K562 (cell line): ENCODE measurements around the gene DNAH1. TPM values are rescaled to one million over a fixed set of nuclear protein-coding genes. Genes with fewer than 3 reads are reported as not detected.

ENCODE experiments used
- ATAC-seq: fragments of 200-7000 bp; cut with Tn5 transposase; 3 replicates; pipeline ENCODE4 v1.9.1; 2020; ENCODE audit warnings: moderate library complexity
- BruUV-seq: library from RNA; stranded (reverse); fragments of 400-500 nt; replicated peaks from 2 replicates; lab custom pipeline; 2021; lab: Mats Ljungman, UMichigan
- CTCF ChIA-PET: fragments of 300-600 bp; formaldehyde crosslinking; extraction: SDS; loops from one replicate; lab custom pipeline; 2021; ENCODE audit warnings: low intra/inter-chr PET ratio; lab: Yijun Ruan, JAX
- POLR2A ChIA-PET: fragments of 300-600, 350-650 bp; sonication (Branson Sonifier 250); formaldehyde crosslinking; extraction: SDS; loops from one replicate; lab custom pipeline; 2021; ENCODE audit warnings: antibody characterized with exemption, inconsistent platforms; lab: Yijun Ruan, JAX
- DNase-seq, 4 experiments: peaks; one replicate each; pipeline versions ENCODE4 v3.0.0 to v3.0.0-alpha.2; 2011 to 2018; ENCODE audit warnings: low spot score in 3 of 4, mixed read lengths in 3 of 4; ENCODE audit errors: extremely low read depth in 1 of 4
- FAIRE-seq: peaks from 2 replicates; lab custom pipeline; 2011; peaks lifted over from hg19 to GRCh38; lab: Jason Lieb, UNC
- H2AFZ ChIP-seq: 2 replicates; pipeline ENCODE4 v1.6.0; 2011; ENCODE audit warnings: low read depth, low read length, control low read depth, inconsistent platforms
- H3K27ac ChIP-seq: fragments of 200-600 bp; 3 replicates; pipeline ENCODE4 v1.8.0; 2011; ENCODE audit warnings: low read depth, mild to moderate bottlenecking, control low read depth, inconsistent platforms, low read length, moderate library complexity, mixed read lengths; ENCODE audit errors: extremely low read depth
- H3K27me3 ChIP-seq, 2 experiments: fragments of 300-600 bp in 1 of 2; 2 replicates in 1 of 2; 3 replicates in 1 of 2; pipeline versions ENCODE4 v1.6.0 to v1.8.0; 2011; ENCODE audit warnings: inconsistent platforms in 2 of 2, low read length in 2 of 2, mild to moderate bottlenecking in 1 of 2, mixed read lengths in 1 of 2, moderate library complexity in 1 of 2; ENCODE audit not compliant: control insufficient read depth in 2 of 2, insufficient read depth in 2 of 2
- H3K36me3 ChIP-seq: fragments of 300-600 bp; 3 replicates; pipeline ENCODE4 v1.8.0; 2011; ENCODE audit warnings: mild to moderate bottlenecking, low read length, inconsistent platforms; ENCODE audit not compliant: control insufficient read depth, insufficient read depth
- H3K4me1 ChIP-seq, 2 experiments: fragments of 200-600 bp in 1 of 2; replicated peaks in 1 of 2; 2 replicates in 1 of 2; 3 replicates in 1 of 2; pipeline versions ENCODE4 v1.5.1 to v1.8.0; 2011; ENCODE audit warnings: inconsistent platforms in 2 of 2, low read length in 2 of 2, mild to moderate bottlenecking in 1 of 2, mixed read lengths in 1 of 2, moderate library complexity in 1 of 2; ENCODE audit not compliant: control insufficient read depth in 2 of 2, insufficient read depth in 2 of 2
- H3K4me2 ChIP-seq: 2 replicates; pipeline ENCODE4 v1.6.1; 2011; ENCODE audit warnings: low read length, control low read depth, inconsistent platforms, mixed read lengths; ENCODE audit not compliant: insufficient read depth
- H3K4me3 ChIP-seq: fragments of 200-600 bp; sonication (generic), shearing (Covaris generic); 2 replicates; pipeline ENCODE4 v1.5.1; 2016; ENCODE audit warnings: control low read depth, inconsistent platforms
- H3K79me2 ChIP-seq: fragments of 200-600 bp; 3 replicates; pipeline ENCODE4 v1.8.0; 2011; ENCODE audit warnings: low read length, inconsistent platforms; ENCODE audit not compliant: control insufficient read depth, insufficient read depth
- H3K9ac ChIP-seq, 2 experiments: 2 replicates each; pipeline versions ENCODE4 v1.6.0 to v1.6.1; 2011; ENCODE audit warnings: low read depth in 2 of 2, low read length in 2 of 2, control low read depth in 1 of 2, inconsistent platforms in 1 of 2, mild to moderate bottlenecking in 1 of 2, mixed read lengths in 1 of 2; ENCODE audit not compliant: insufficient read depth in 1 of 2
- H3K9me1 ChIP-seq: one replicate; pipeline ENCODE4 v1.6.0; 2011; ENCODE audit warnings: inconsistent platforms, mild to moderate bottlenecking, low read length, moderate library complexity; ENCODE audit not compliant: control insufficient read depth, insufficient read depth
- H3K9me3 ChIP-seq: replicated peaks from 2 replicates; pipeline ENCODE4 v1.5.1; 2011; ENCODE audit warnings: low read depth, low read length, inconsistent platforms; ENCODE audit not compliant: control insufficient read depth, insufficient read depth
- H4K20me1 ChIP-seq: replicated peaks from 2 replicates; pipeline ENCODE4 v1.6.1; 2011; ENCODE audit warnings: low read length, inconsistent platforms, mixed read lengths; ENCODE audit not compliant: control insufficient read depth, insufficient read depth
- ARNT ChIP-seq, 2 experiments: fragments of 450-650 bp; IDR thresholded peaks; 2 replicates each; pipeline ENCODE4 v1.6.1; 2016; ENCODE audit warnings: mild to moderate bottlenecking in 1 of 2
- CREB3 ChIP-seq: fragments of 450-650 bp; conservative IDR thresholded peaks from 2 replicates; pipeline ENCODE4 v1.6.1; 2016; ENCODE audit warnings: missing genetic modification characterization, low read depth, mild to moderate bottlenecking, missing compliant biosample characterization, moderate library complexity
- MEIS2 ChIP-seq: fragments of 450-650 bp; IDR thresholded peaks from 2 replicates; pipeline ENCODE4 v1.6.1; 2014; ENCODE audit warnings: mild to moderate bottlenecking; ENCODE audit not compliant: partially characterized antibody
- WGBS: fragments of 100-300 bp; shearing (Covaris generic); methylation state at CpG from one replicate; pipeline ENCODE4 v1.1.6; 2016; ENCODE audit warnings: low coverage, mixed read lengths; ENCODE audit not compliant: insufficient coverage; ENCODE audit errors: missing lambda C conversion rate; 5-methylcytosine and 5-hydroxymethylcytosine counted together
- in situ Hi-C: fragments of 300-500 bp; cut with MboI; formaldehyde crosslinking; loops from 4 replicates; pipeline ENCODE4 v1.15.0; 2018; ENCODE audit warnings: inconsistent platforms, mixed read lengths
- intact Hi-C: fragments of 100-400 bp; cut with micrococcal nuclease; formaldehyde crosslinking; loops from 2 replicates; pipeline ENCODE4 v1.14.2; 2022
- polyA plus RNA-seq, 8 experiments: library from polyadenylated mRNA; depleted of rRNA in 4 of 8; stranded (reverse) in 5 of 8; unstranded in 3 of 8; fragments of >200 nt; fragmentation: Nextera tagmentation in 2 of 8; fragmentation: Illumina TruSeq in 1 of 8; extraction: Ambion mirVana in 2 of 8; extraction: Trizol in 1 of 8; gene quantifications; 2 replicates each; pipeline versions ENCODE4 v1.2.1 to v1.2.3, GENCODE V29; 2011 to 2014; ENCODE audit warnings: inconsistent platforms in 1 of 8, missing spikeins in 1 of 8
- total RNA-seq, 7 experiments: library from RNA; depleted of rRNA in 6 of 7; stranded (reverse); fragments of >200 nt in 6 of 7; fragmentation: Illumina TruSeq in 2 of 7; extraction: Trizol in 2 of 7; gene quantifications; 2 replicates each; pipeline versions ENCODE4 v1.2.1 to v1.2.3, GENCODE V29; 2011 to 2021; ENCODE audit warnings: low replicate concordance in 1 of 7

DNAH1 gene
- total and polyA plus RNA-seq, 9 of the 15 experiments (the other 6 are each of a cell fraction or from before 2014, with no cell fraction given), result 0.04 to 0.84 (median 0.50) TPM

- TF ChIP-seq CREB3 (tag) (no peak), ARNT (IDR thresholded peaks at IDR 0.05) (no peak), MEIS2 (peak; percentile 33)
- no TSS peak for BruUV-seq
- H4K20me1 ChIP-seq, result no peaks in the 10 kb centered on the region
- peaks cover 5 to 28% of the 10 kb centered on the region in 2 experiments; a peak in 4 of 5 replicates for H3K4me1 ChIP-seq
- no peak overlapping the region for H3K4me2 ChIP-seq
- peak; percentile 18; the same call in 2 of the 3 replicates for ATAC-seq
- ChIA-PET CTCF (no interaction called here), POLR2A (interaction anchor here (0.6 to 3.2 kb wide), 2 partner anchors 10 to 89 kb away, joined by 3 to 9 read pairs; no protein-coding TSS in a partner anchor)
- H3K9me1 ChIP-seq, result no peaks in the 10 kb centered on the region
- H3K9me3 ChIP-seq, result no peaks in the 10 kb centered on the region
- no peak for DNase-seq
- no peaks in the 10 kb centered on the region; a peak in 1 of 5 replicates for H3K27me3 ChIP-seq
- no peak overlapping the region for H3K27ac ChIP-seq
- H3K36me3 ChIP-seq, result no peaks in the 10 kb centered on the region
- intact Hi-C loops, result no loop called here
- no peak overlapping the region for H3K4me3 ChIP-seq
- in situ Hi-C loops, result no loop called here
- H3K9ac ChIP-seq, result no peak overlapping the region
- H2AFZ ChIP-seq, result no peak overlapping the region
- WGBS, result 36% methylated on average over 8 of the region's 13 CpGs
- no peaks in the 10 kb centered on the region for H3K79me2 ChIP-seq
- FAIRE-seq, result no peak
Observed at GRCh38 chr3:52370531-52370930, 54.4 kb downstream of the DNAH1 start.
